HG03060 (cell line): ENCODE data around the gene GNA12.

Experiments
- ATAC-seq: cut with Tn5 transposase; IDR thresholded peaks from one replicate; pipeline ENCODE4 v1.9.1; 2021; ENCODE audit warnings: low read depth, moderate number of reproducible peaks; ENCODE audit not compliant: unreplicated experiment

Gene GNA12

DNA sequence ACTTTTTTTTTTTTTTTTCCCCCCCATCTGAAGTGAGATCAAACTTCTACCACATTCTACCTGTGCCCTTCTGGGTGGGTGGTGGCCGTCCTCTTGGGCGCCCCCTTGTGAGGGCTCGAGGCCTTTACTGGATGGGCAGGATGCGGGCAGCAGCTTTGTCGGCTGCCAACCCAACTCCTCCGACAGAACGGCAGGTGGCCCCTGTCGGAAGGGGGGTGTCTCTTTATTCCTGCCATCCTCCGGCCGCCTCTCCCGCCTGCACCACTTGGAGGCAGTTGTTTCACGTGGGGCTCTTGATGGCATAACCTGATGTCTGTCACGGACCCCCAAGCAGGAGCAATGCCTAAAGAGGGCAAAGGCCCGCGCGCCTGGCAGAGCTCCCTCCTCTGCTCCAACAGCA lies 125.1 kb downstream of the GNA12 start:
- no peak for ATAC-seq

- ATAC-seq: no peak
Observed at GRCh38 chr7:2718296-2718965, 125.7 kb downstream of the GNA12 start.

- no peak for ATAC-seq
Observed at GRCh38 chr7:2717293-2718261, 126.5 kb downstream of the GNA12 start.

- no peak for ATAC-seq
Observed at GRCh38 chr7:2716906-2717292, 127.2 kb downstream of the GNA12 start.

- ATAC-seq: no peak
Observed at GRCh38 chr7:2716488-2716887, 127.6 kb downstream of the GNA12 start.

DNA sequence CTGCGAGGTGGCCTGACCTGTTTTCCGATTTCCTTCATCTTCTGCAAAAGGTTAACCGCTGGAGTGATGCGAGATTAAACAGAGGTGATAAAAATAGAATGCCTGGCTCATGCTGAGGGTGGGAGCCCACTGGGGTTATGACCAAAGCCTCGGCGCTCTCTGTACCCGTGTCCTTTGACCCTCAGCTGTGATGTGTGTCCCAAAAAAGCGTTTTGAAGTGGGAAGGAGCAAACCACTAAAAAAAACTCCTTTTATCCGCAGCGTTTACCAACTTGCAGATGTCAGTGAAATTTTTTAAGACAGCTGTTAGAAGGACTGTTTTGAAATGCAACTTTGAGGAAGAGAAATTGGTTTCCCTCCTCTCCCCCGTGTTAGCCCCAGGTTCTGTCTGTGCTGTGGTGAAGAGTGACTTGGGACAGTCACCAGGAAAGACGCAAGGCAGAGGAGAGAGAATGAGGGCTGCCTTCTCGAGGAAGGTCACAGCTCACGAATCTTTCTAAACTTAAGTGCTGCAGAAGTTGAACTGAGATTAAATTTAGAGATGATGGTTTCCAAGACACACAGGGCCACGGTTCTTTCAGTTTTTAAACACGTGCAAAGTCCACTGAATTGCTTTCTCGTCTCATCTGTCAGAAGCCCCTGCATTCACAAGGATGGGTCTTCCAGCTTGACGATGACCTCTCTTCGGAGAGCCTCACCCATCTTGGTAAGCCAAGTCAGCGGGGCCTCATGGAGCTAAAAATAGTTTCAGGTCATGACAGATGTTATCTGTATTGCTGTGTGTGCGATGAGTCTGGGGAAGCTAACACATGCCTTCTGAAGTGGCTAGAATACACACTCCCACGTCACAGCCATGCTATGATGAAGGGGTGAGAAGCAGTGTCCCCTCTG lies 128.5 kb downstream of the GNA12 start:
- ATAC-seq: no peak

- no peak for ATAC-seq
Observed at GRCh38 chr7:2714636-2715035, 129.5 kb downstream of the GNA12 start.

DNA sequence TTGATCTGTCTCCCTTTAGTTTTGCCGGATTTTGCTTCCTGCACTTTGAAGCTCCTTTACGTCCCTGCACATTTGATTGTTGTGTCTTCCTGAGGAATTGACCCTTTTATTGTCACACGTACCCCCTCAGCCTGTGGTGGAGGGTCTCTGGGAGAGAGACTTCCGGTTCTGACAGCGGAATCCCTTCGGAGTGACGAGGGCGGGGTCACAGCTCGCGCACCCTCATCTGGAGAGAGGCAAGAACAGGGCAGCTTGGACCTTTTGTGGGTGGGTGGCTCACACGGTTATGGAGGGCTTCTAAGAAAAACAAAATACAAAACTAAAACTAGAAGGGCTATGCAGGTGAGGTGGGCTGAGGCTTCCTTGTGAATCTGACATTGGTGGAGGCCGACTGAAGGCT lies 130.1 kb downstream of the GNA12 start:
- no peak for ATAC-seq

DNA sequence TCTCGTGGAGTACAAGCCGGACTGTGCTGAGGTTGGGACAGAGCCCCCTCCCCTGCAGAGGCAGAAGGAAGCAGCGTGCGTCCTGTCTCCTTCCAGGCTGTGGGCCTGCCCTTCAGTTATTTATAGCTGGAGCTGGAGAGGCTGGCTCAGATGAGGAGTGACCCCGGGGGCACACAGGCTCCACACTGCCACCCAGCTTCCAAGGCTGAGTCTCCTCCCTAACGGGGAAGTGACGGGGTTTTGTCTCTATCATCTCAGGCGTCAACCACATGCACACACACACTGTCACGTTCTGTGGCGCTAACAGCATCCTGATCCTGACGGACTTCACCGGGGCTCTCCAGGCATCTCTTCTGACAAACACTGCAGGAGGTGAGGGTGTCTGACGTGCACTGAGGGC lies 130.7 kb downstream of the GNA12 start:
- ATAC-seq: no peak

DNA sequence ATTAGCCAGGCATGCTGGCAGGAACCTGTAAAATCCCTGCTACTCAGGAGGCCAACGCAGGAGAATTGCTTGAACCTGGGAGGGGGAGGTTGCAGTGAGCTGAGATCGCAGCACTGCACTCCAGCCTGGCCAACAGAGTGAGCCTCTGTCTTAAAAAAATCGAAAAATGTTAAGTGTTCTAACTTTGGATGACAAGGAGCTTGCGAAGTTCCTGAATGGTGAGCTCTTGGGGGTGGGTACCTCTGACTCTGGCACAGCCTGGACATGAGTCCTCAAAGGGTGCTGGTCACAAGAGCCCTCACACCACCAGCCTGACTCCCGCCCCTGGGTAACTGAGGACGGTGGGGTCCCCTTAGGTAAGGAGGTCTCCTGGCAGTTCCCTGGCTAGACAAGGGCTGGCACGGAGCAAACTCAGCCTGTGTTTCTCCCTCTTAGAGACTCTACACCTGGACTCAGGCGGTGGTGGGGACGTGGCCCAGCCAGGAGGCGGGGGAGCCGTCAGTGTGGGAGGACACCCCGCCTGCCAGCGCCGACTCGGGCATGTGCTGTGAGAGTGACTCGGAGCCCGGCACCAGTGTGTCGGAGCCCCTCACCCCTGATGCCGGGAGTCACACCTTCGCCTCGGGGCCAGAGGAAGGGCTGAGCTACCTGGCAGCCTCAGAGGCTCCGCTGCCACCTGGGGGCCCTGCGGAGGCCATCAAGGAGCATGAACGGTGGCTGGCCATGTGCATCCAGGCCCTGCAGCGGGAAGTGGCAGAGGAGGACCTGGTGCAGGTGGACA lies 132.0 kb downstream of the GNA12 start:
- no peak for ATAC-seq

DNA sequence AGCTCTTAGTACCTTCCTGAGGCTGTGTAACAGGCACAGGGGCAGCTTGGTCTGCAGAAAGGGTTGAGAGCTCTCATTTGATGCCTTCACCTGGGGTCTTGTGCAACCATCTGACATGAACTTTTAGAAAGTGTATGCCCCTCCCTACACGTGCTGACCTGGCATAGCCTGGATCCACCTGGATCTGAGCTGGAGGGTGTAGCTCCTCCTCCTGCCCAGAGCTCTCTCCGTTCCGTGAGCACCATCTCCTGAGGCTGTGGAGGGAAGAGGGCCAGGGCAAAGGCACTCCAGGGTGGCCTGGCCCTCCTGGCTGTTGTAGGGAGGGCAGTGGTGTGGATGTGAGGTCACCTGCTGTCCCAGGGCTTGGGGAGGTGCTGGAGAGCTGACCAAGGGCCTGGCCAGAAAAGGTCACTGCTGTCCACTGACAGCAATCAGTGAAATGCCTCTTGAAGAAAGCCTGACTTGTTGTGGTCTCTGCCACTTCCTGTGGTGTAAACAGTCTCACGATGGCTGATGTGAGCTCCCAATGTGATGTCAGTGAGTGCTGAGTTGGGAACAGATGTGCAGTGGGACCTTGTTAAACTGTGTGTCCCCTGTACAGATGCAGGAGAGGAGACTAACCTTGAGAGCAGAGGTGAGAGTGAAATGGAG lies 133.1 kb downstream of the GNA12 start:
- peak; percentile 28 for ATAC-seq

DNA sequence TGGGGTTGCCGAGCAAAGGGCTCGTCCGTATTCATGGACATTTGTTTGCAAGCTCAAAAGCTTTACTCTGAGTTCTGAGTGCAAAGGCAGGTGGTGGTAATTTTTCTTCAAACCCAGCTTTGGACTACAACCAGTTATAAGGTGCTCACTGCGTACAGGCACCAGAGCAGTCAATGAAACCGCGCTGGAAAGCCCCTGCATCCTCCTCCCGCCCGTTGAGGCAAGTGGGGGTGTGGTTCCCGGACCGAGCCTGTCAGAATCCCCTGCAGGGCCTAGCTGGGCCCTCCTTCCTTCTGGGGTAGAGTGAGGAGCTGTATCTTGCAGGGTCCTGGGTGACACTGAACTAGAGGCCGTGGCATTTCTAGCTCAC lies 133.8 kb downstream of the GNA12 start:
- ATAC-seq: no peak

DNA sequence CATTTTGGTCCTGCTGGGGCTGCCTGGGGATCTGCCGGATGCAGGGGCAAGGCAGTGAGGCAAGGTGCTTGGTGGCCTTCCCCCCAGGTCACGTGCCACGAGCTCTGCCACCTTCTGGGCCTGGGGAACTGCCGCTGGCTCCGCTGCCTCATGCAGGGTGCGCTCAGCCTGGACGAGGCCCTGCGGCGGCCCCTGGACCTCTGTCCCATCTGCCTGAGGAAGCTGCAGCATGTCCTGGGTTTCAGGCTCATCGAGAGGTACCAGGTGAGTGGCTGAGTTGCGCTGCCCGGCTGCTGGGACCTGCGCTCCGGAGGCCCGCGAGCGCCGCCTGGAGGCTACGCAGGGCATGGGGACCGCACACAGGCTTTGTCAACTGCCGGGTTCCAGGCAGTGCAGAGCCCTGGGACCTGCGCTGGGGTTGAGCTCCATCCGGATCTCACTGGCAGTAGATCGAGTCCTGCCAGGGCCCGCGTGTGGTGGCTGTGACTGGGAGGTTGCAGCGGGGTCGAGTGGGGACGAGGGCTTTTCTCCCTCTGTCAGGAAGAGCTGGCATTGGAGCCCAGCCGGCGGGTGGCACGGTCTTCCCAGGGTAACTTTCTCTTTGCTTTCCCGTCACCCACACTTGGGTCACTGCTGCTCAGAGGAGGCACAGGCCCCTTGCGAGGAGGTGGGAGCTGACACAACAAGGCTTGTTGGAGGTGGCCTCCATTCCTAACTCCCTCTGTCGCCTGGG lies 134.4 kb downstream of the GNA12 start:
- ATAC-seq: peak; percentile 41

- ATAC-seq: no peak
Observed at GRCh38 chr7:2708547-2709310, 135.4 kb downstream of the GNA12 start.

- ATAC-seq: no peak
Observed at GRCh38 chr7:2708041-2708440, 136.1 kb downstream of the GNA12 start.

GRCh38 chr7:2707481-2707880 lies 136.6 kb downstream of the GNA12 start:
- no peak for ATAC-seq

DNA sequence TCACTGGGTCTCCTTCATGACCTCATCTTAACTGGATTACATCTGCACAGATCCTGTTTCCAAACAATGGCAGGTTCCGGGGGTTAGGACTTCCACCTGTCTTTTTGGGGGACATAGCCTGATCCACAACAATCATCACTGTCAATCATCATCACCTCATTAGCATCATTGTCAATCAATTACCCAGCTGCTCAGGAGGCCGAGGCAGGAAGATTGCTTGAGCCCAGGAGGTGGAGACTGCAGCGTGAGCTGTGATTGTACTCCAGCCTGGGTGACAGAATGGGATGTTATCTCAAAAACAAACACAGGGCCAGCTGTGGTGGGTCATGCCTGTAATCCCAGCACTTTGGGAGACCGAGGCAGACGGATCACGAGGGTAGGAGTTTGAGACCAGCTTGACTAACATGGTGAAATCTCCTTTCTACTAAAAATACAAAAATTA lies 137.4 kb downstream of the GNA12 start:
- no peak for ATAC-seq
